GM19468 (cell line): ENCODE data around the gene ZNHIT3.
"Not testable (repeated sequence)": the region's sequence is repeated elsewhere in the genome, so short reads cannot be mapped to it uniquely, and the experiment has no call there.

ENCODE experiments used
- ATAC-seq: cut with Tn5 transposase; IDR thresholded peaks from one replicate; pipeline ENCODE4 v1.9.1; 2021; ENCODE audit warnings: mild to moderate bottlenecking, moderate library complexity, moderate number of reproducible peaks; ENCODE audit not compliant: unreplicated experiment; ENCODE audit errors: extremely low read depth

The ZNHIT3 gene

GRCh38 chr17:36486204-36487194, at the start of gene ZNHIT3:
TSS of gene ZNHIT3 (plus strand) at chr17:36486681. CDS start at chr17:36486700, 19 bp downstream.
- ATAC-seq: peak; percentile 80

GRCh38 chr17:36441792-36442191, 44.7 kb upstream of the ZNHIT3 start:
- ATAC-seq: not testable (repeated sequence)

- ATAC-seq: no peak
Observed at GRCh38 chr17:36443777-36444176, 42.7 kb upstream of the ZNHIT3 start.

GRCh38 chr17:36449997-36450396, 36.5 kb upstream of the ZNHIT3 start:
- ATAC-seq: not testable (repeated sequence)

GRCh38 chr17:36452888-36453287, 33.6 kb upstream of the ZNHIT3 start:
- not testable (repeated sequence) for ATAC-seq

- ATAC-seq: not testable (repeated sequence)
Observed at GRCh38 chr17:36457701-36458100, 28.8 kb upstream of the ZNHIT3 start.

- ATAC-seq: no peak
Observed at GRCh38 chr17:36459045-36459444, 27.4 kb upstream of the ZNHIT3 start.

- ATAC-seq: no peak
Observed at GRCh38 chr17:36459601-36460000, 26.9 kb upstream of the ZNHIT3 start.

GRCh38 chr17:36460265-36460937, 26.1 kb upstream of the ZNHIT3 start:
- no peak for ATAC-seq

GRCh38 chr17:36461330-36462110, 25.0 kb upstream of the ZNHIT3 start:
- ATAC-seq: no peak

- ATAC-seq: no peak
Observed at GRCh38 chr17:36463916-36464764, 22.3 kb upstream of the ZNHIT3 start.

- no peak for ATAC-seq
Observed at GRCh38 chr17:36464765-36465088, 21.8 kb upstream of the ZNHIT3 start.

GRCh38 chr17:36468903-36469635, 17.4 kb upstream of the ZNHIT3 start:
- ATAC-seq: no peak

GRCh38 chr17:36469733-36470132, 16.7 kb upstream of the ZNHIT3 start:
- ATAC-seq: no peak

- ATAC-seq: no peak
Observed at GRCh38 chr17:36470499-36470898, 16.0 kb upstream of the ZNHIT3 start.

GRCh38 chr17:36474571-36474970, 11.9 kb upstream of the ZNHIT3 start:
- no peak for ATAC-seq

GRCh38 chr17:36475346-36475970, 11.0 kb upstream of the ZNHIT3 start:
- no peak for ATAC-seq

GRCh38 chr17:36481829-36482228, 4.7 kb upstream of the ZNHIT3 start:
- ATAC-seq: no peak
